HG02763 (cell line): ENCODE results near the gene NUDT12.

Experiments
- ATAC-seq: cut with Tn5 transposase; IDR thresholded peaks from one replicate; pipeline ENCODE4 v1.9.1; 2021; ENCODE audit warnings: mild to moderate bottlenecking, moderate library complexity; ENCODE audit not compliant: unreplicated experiment

The NUDT12 gene

DNA sequence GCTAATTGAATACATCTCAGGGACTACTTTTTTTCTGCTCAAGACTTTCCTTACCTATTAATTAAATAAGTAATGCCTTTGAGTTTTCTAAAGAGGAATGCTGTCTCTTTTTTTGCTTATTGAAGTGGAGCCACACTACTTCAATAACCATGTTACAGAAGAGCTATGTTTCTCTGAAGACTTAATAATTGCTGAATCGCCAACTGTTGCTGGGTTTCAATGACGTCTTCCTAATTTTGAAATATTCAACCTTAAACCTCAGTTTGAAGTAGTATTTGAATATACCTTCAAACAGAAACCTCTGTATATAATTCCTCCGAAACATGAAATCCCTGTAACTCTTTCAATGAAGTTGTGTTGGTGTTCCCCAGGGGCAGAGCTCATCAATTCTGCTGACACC, 21.0 kb downstream of the NUDT12 start:
- ATAC-seq: no peak

DNA sequence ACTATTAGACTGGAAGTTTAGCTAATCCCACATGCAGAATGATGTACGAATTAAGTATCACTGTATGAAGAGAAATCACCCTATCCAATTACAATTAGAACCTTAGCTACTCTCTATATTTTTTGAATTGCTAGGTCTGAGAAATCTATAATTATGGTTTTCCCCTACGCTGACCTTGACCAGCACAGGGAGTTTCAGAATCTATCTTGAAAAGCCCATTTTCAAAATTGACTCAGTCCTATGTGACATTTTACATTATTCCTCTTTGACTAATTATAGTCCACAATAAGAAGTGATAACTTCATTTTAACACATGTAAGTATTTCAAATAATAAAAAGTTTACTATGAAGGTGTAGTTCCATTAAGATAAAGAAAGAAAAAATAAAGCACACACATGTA, 21.5 kb downstream of the NUDT12 start:
- ATAC-seq: no peak

DNA sequence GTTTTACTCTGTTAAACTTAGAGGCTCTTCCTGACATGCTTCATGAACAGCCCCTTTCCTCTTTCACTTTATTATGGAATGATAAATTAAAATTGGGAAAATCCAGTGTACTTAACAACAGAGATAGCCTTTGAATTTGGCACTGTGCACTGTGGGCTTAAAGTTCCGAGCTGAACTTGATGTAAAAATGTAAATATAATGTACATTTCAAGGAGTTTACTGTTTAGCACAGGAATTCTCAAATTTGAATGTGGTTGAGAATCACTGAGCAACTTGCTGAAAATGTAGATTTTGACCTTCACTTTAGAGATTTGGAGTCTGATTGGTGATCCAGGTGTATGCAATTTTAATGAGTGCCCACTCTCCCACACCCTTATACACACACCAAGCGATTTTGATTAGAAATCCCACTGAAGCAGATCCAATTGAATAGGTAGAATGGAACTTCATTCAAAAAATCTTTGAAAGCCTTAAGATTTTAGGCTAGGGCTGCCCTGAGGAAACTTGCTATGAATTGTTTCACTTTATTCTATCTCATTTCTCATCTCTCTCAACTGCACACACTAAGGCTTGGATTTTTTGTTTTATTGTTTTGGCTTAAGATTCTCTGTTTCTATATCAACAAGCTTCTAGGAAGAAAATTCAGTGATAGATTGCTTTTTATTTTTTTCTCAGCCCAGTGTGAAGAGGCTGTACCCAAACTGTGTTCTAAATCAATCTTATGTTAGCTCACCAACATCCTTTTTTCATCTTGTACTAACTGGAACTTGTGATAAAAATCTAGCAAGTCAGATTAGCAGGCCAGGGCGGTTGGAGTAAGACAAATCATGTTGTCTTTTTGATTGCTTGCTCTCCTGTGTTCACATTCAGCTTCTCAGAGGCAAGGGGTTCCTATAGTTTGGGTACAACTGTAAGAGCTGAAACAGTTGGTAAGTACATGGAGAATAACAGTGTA, 22.9 kb downstream of the NUDT12 start:
- ATAC-seq: no peak

DNA sequence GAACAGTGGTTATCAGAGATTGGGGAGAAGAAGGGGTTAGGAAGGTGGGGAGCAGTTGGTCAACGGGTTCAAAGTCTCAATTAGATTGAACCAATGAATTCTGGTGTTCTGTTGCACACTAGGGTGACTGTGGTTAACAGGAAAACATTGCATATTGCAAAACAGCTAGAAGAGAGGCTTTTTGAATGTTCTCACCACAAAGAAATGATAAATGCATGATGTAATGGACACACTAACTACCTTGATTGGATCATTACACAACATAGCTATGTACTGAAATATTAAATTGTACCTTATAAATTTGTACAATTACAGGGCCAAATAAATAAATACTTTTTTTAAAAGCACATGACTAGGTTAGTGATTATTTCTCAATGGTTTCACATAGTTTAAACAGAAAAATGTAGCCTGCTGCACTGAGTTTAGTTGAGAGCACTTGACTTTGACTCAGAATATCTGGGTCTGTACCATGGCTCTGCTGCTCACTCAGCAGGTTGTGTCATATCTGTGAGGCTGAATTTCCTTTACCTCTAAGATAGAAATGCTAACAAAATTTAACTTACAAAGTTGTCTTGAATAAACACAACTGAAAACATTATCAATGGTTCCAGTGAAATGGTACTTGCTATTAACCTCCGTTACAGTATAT, 30.4 kb downstream of the NUDT12 start:
- ATAC-seq: no peak

DNA sequence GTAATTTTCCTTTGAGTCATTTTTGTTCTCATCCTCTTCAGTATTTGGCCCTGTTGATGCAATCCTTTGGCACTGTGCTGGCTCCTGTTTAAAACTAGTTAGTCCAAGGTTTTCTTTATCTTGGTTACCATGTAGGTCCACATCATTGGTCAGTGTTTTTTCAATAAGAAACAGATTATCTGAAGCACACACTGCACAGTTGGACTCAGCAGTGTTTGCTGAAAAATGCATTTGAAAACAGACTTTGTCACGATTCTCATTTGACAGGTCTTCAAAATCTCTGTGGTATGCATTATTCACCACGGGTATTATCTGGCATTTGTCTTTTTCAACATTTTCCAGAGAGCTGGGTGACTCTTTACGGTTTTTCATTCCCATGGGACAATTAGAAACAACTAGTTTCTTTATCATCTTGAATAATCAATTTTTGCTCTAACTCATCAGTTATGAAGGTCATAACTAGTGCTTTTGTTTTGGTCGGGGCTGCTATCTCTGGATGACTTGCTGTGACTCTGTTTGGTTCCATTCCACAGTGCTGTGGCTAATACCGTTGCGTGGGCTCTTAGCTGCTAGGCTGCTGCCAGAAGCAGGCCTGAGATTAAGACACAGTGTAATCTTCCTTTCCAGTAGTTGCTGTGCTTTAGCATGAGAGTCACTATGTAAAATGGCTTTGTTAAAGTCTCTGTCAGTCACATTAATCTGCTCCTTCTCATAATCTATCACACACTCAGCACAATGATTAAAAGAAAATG, 36.2 kb downstream of the NUDT12 start:
- no peak for ATAC-seq

DNA sequence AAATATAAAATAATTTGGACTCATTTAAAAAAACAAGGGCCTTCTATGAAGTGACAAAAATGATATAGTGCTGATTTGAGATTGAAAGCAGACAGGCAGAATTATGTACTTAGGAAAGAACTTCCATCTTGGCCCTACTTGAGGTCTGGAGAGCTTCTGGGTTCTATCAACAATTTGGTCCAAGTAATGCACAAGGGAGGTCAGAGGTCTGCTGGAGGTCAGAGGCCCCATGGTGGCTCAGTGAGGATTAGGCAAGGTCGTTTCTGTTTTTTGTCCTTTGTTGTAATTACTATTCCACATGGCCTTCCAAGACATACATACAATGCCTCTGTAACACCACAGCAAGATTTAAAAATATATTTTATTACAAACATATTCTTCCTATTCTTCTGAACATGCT, 37.2 kb downstream of the NUDT12 start:
- ATAC-seq: no peak

DNA sequence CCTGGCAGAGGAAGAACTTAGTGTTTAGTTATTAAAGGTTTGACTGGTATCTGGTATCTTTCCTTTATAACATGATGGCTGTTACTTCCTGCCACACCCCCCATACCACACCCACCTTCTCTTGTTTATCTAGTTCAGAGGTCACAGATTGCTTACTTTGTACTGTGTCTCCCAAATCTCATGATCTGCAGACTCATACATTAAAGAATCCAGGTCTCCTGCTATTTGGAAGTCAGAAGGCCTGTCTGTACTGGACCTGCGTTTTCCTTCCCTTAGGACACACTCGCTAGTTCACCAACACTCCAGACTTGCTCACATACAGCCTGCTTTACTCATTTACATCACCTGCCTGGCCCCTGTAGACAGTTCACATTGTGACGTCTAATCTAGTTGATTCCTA, 39.3 kb downstream of the NUDT12 start:
- ATAC-seq: no peak

DNA sequence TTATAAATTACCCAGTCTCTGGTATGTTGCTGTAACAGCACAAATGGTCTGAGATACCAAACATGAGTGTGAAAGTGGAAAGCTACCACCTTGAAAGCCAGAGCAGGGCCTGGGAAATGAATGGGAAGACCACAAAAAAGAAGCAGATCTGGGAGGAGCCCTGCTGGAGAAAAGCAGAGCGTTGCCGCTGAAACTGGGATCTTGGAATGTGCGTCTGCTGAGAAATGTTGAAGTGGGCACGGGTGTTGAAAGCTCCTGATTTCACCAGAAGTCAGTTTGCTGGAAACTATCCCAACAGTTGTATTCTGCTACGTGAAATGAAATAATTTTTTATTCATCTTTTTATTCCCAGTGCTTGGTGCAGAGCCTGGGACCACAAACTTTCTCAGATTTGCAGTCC, 40.0 kb downstream of the NUDT12 start:
- ATAC-seq: no peak

DNA sequence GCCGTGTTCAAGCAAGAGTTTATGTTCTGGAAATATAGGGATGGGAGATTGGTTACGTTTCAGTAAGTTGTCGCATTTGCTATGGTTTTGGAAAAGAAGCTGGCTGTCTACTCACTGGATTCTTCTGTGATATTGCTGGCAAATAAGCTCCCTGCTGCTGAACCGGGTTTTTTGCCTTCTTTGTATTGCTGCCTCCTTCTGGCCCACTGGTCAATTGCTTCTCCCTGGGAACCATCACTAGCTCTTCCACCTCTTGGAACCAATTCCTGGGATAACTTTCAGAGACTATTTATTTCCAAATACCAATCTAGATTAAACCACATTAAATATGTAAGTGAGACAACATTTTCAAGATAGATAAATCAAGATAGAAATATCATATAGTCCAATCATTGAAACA, 43.0 kb downstream of the NUDT12 start:
- no peak for ATAC-seq

DNA sequence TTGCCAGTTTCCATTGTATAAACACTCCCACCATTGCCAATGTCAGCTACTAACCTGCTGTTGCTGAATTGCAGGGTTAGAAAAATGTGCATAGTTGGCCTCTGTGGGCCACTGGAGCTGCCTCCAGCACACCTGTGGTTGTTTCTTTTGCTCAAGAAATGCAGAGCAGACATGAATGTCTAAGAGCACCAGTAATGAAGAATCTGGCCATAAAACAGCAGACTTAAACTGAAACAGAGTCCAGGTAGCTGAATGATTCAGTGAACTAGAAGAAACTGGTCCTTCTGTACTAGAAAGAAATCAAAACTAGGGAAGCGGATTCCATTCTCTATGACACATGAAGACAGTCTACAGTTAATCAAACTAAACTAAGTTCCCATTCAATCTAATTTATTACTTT, 48.2 kb downstream of the NUDT12 start:
- ATAC-seq: no peak

DNA sequence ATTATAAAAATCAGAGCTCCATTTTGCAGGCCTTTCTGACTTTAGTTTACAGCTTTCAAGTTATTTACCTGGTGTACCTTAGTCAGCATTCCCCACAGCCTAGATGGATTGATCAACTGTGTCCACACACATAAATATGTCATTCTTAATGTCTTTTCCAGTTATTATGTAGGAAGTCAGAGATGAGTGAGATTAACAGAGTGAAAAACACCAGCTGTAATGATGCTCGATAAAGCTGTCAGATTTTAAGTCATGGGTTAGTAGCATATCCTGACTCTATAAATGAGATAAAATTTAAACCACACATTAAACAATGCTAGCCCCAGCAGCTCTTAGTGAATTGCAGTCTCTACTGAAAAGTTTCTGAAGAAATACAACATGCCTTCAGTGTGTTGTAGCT, 48.9 kb downstream of the NUDT12 start:
- ATAC-seq: no peak

DNA sequence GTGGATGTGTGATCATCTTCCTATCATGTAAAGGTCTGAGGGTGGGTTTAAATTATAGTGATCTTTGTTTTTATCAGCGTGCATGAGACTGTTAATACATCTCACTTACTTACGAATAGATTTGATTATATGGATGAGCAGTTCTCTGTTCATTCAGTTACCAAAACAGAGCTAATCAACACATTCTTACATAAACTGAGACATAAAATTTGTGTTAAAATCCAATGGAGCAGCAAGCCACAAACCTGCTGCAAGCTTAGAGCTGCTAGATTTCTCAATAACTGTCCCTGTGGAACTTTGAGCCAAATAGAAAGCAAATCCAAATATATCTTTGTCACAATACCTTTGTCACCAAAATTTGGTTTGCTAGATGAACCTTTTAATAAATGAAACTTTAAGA, 50.1 kb downstream of the NUDT12 start:
- no peak for ATAC-seq

DNA sequence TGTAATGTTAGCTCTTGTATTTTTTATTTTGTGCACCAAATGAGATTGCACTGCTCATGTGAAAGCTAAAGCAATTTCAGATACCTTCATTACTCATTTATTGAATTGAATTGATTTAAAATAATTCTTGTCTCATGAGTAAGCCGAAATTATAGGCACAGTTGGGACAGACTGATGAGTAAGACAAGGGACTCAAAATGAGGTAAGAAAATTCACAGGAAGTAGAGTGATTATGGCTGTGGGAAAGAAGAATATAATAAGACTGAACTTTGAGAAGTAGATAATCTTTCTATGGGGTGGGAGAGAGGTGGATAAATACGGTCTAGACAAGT, 51.1 kb downstream of the NUDT12 start:
- ATAC-seq: no peak

DNA sequence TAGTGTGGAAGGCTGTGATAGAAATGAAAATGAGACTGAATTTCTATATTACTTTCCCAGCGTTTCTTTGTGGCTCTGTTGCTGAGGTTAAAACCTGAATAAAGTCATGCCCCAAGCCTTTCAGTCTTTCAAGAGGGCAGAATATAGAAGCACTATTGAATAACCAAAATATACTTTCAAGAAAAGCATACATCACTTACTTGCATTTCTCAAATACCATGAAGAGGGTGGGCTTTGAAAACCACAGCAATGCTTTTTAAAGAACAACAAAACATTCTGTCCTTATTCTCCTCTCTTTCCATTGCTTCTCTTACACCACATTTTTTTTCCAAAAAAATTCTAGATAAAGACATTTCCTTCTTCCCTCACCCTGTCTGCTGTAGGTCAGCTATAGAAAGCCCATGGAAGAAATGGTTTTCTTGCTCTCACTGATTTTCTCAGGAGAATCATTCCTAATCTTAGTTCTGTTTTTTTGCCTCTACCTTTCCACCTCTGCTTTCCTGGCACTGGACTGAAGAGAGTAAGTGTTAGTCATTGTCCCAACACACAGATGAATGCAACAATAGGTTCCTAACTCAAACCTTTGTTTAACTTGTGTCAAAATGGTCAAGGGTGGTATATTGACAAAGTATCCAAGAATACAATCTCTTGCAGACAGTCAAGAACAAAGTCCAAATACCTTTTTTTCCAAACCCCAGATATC, 51.6 kb downstream of the NUDT12 start:
- ATAC-seq: no peak

DNA sequence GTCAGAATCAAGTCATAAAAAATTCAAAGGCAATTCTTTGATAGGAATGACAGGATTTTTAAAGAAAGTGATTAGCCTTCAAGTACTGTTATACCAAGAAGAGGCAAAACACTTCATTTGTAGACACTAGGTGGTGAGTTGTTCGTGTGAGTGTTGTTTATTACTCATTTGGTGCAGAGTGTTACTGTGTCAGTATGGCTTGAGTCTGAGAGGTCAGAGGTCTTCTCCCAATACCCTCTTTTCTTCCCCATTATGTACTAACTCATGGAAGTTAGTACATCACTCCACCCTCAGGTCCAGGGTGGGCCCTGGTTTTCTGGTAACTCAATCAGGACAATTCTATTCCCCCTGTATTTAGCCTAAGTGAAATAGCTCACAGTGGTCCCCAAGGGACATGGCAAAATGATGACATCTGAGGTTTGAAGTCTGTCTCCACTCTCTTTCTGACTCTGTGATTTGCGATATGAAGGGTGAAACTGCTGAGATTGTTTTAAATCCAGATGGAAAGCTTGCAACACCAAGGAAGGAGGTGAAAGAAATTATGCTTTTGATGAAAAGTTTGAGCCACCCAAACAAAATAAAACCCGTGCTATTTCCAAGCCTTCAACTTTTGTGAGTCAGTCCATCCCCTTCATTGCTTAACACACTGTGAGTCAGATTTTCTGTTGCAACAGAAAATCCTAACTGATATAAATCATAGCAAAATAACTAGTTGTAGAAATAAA, 56.8 kb downstream of the NUDT12 start:
- ATAC-seq: no peak

DNA sequence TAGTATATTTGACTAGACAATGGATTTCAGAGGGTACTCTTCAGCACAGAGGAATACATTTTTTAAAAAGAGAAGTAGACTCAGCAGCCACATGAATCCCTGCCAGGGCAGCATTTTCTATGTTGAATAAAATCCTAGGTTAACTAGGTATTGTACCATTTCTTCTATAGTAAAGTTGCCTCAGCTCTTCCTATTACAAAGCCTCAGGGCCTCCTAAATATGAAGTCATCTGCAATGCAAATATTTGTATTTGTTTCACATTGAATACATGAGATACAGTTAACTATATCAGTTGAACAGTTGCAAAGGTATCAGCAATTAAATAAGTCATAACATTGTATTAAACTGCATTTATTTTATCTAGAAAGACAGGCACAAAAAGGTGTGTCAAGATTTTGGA, 59.5 kb downstream of the NUDT12 start:
- no peak for ATAC-seq

DNA sequence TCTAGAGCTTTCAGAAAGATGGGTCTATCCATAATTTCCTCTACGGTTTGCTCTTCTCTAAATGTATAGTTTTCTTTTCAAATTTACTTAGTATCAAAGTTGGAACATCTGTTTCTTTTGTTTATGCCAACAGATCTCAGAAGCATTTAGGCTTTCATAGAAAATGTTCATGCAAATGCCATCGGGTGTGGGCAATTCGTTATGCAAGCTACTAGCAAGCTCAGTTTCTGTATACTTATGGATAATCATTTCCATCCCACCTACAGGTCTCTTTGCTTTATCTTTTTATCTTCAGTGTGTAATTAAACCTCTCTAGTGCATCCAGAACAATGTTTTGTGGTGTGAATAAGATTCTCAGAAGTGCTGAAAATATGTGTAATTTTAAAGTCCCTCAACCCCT, 59.9 kb downstream of the NUDT12 start:
- ATAC-seq: no peak
